HG03095 (cell line): ENCODE data around the gene DOHH.

Experiments used
- ATAC-seq: cut with Tn5 transposase; IDR thresholded peaks from one replicate; pipeline ENCODE4 v1.9.1; 2021; ENCODE audit warnings: moderate library complexity; ENCODE audit not compliant: unreplicated experiment

The DOHH gene

DNA sequence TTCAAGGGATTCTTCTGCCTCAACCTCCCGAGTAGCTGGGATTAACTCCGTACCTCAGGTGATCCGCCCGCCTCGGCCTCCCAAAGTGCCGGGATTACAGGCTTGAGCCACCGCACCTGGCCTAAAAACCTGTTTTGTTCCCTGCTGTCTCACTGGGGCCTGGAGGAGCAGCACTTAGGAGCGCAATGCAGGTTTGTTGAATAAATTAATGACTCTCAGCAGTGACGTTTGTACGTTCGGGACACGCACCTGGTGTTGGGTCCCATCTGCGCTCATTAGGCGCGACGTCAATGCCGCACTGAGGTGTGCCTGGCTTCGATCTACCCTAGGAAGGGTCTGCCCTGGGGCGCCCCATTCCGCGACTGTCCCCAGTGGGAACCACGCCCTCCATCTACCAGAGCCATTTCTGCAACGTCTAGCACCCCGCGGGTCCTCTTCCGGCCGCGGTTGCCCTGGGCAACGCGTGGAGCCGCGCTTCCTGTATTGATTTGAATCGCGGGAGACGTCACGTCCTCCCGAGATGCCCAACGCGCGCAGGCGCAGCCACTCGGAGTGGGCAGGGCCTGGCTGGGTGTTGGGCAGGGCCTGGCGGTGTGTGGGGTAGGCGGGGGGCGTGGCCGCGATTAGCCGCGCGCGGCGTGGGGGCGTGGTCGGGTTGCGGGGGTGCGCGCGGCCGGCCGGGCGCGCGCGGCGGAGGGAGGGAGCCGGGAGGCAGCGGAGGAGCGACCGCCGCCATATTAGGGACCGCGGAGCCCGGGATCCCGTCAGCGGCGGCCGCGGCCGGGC lies 5.3 kb upstream of the DOHH start, which contains the start of gene FZR1:
FZR1 (plus strand) TSS at position 714 of the 786 bp plus-strand sequence. CDS start 16,679 bp downstream, outside the sequence.
- ATAC-seq = peak; percentile 81

DNA sequence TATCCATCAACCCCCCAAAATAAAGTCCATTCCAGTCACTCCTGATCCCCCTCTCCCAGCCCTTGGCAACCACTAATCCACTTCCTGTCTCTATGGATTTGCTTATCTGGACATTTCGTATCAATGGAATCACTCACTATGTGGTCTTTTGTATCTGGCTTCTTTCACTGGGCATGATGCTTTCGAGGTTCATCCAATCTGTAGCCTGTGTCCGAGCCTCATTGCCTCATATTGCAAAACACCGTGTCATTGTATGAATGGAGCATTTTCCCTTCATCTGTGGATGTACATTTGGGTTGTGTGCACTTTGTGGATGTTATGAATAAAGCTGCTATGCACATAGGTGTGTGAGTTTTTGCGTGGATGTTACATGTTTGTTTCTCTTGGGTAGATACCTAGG lies 4.3 kb upstream of the DOHH start:
- no peak for ATAC-seq

DNA sequence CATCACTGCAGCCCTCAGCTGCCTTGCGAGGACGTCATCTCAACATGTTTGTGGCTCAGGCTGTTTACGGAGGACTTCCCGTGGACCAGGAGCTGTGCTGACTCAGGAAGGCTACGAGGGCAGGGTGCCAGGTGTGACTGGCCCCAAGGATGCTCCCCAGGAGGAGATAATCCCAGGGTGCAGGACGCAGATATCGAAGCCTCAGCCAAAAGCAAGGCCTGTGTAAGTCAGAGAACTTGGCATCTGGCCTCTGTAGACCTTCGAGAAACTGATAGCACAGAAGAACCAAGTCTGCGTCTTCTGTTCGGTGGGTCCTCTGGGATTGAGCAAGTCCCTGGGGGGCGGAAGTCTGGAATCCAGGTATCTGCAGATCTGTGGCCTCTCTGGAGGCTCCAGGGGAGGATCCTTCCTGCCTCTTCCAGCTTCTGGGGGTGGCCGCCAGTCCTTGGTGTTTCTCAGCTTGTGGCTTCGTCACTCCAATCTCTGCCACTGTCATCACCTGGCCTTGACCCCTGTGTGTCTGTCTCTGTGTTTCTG lies 2.6 kb upstream of the DOHH start:
- ATAC-seq = no peak

DNA sequence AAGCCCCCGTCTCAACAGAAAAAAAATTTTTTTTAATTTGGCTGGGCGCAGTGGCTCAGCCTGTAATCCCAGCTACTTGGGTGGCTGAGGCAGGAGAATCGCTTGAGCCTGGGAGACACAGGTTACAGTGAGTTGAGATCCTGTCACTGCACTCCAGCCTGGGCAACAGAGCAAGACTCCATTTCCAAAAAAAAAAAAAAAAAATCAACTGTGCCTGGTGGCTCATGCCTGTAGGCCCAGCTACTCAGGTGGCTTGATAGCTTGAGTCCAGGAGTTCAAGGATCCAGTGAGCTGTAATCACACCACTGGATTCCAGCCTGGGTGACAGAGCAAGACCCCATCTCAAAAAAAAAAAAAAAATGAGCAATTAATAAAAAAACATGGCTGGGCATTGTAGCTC lies 1.3 kb upstream of the DOHH start:
- ATAC-seq = no peak

DNA sequence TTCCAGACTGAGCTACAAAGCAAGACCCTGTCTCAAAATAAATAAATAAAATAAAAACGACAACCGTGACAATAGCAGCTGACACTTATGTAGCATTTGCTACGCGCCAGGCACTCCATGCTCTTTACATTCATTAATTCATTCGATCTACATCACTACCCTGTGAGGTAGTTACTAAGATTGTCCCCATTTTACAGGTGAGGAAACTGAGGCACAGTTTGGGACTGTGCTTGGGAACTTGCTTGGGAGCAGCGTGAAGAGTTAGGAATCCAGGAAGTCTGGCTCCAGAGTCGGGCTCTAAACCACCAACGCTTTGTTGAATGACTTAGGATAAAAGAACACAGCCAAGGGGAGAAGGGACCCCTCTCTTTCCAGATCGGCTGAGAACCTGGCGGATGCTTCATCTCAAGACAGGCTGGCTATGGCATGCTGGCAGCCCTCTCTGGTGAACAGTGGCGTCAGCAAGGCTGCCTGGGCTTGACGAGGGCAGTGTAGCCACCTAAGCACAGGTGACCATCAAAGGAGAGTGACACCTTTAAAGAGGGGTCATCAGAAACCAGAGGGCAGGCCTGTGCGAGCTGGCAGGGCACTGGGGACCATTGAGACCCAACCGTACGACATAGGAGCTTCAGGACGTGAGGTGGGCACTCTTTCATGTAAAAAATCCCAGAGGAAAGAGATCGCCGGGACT lies 591 bp downstream of the DOHH start:
- peak; percentile 4 for ATAC-seq

DNA sequence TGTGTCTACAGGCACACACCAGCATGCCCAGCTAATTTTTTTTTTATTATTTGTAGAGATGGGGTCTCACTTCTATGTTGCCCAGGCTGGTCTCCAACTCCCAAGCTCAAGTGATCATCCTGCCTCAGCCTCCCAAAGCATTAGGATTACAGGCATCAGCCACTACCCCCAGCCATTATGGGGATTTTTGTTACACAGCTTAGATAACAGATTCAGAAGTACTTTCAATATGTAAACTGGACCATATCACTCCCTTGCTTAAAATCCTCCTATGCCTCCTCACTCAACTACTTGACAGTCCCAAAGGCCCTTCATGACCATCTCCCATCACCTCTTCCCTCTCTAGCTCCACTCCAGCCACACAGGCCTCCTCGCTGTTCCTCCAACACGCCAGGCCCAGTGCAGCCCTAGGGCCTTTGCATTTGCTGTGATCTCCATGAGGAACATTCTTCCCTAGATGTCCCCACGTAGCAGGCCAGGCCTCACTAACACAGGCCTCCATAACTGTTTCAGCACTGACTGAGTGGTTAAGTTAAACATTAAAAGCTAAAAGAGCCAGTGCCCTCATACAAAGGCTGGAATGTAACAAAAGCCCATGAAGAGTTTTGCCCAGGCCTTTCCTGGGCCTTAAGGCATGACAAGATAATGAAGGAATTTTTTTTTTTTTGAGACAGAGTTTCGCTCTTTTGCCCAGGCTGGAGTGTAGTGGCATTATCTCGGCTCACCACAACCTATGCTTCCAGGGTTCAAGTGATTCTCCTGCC lies 2.5 kb downstream of the DOHH start:
- no peak for ATAC-seq

DNA sequence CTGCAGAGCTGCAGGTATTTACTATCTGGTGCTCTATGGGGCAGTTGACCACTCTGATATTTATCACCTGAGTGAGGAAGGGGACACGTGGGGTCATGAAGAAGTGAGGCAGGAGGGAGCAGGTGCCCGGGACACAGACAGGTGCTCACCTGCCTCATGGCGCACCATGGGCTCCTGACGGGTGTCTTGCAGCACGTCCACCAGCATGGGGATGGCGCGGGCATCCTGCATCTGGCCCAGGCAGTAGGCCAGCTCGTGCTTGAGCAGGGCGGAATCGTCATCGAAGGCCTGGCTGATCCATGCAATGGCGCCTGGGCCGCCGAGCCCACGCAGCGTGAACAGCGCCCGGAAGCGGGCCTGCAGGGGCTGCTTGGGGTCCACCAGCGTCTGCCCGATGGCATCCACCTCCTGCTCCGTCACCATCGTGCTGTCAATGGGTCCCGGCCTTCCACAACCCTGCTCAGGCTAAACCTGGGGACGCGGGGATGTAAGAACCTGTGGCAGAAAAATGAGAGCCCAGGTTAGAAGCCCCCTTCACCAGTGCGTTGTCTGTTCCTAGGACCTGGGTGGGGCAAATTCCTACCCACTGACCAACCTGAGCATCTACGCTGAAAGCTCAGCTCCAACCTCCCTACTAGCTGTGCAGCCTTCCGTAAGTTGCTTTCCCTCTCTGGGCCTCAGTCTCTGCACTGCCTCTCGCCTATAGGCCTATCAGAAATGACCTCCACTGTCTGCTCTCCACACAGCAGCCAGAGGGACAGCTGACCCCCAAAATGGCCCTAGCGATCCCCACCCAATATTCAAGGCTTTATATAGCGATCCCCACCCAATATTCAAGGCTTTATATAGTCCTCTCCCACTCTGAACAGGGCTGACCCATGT lies 3.8 kb downstream of the DOHH start:
- no peak for ATAC-seq

DNA sequence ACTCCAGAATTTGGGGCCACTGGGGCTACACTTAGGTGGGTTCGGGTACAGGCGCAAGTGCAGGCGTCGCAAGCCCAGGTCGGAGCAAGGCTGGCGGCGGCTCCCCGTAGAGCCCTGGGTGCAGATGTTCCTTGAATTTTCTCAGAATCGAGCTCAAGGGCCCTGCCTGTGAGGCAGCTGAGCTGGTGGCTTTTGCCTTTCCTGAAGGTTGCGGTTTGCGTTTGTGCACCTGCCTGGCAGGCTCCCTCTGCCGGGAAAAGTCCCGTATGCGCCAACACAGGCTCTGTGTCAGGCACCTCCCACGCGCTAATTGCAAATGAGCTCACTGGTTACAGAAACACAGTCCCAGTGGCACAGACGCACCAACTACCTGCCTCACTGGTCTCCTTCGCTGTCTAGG lies 5.9 kb downstream of the DOHH start:
- no peak for ATAC-seq

DNA sequence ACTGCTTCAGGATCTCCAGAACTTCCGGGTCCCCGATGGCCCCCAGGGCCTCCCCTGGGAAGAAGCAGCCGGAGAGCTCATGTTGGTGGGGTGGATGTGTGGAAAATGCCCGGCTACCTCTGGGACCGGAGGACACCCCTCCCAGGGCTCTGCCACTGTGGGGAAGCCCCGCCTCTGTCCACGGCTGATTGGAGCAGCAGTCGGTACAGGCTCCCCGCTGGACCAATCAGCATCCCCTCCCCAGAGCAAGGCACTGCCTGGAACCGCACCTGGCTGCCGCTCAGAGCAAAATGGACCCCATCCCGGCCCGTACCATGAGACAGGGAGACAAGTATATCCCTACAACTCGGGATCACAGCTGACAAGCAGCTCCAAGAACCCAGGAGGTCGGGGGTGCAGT lies 6.4 kb downstream of the DOHH start:
- ATAC-seq = no peak

DNA sequence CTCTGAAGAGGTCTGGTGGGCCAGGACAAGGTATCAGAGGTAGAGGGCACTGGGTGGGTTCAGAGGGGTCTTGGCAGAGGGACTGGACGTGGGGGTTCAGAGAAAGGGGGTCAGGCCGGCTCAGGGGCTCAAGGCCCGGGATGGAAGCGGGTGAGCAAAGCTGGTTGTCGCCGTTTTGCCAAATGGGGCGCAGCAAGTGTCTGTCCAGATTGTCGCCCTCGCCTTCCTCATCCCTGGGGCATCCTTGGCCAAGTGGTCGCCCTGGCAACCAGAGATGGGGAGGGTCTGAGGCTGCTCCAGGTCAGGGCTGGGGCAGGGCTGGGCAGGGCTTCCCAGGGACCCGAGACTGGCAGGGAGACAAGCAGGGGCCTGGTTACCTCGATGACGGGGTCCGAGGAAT lies 6.8 kb downstream of the DOHH start:
- ATAC-seq = no peak

DNA sequence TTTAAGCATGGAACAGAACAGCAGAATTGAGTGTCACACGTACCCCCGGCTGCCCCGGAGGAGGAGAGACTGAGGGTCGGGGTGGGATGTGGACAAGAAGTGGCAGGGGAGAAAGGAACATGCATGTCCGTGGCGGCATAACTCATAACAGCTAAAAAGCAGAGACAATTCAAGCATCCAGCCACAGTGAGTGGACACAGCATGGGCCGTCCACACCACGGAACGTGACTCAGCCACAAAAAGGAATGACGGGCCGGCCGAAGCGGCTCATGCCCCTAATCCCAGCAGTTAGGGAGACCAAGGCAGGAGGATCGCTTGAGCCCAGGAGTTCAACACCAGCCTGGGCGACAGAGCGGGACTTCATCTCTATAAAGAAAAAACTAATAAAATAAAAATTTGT lies 7.6 kb downstream of the DOHH start:
- no peak for ATAC-seq

DNA sequence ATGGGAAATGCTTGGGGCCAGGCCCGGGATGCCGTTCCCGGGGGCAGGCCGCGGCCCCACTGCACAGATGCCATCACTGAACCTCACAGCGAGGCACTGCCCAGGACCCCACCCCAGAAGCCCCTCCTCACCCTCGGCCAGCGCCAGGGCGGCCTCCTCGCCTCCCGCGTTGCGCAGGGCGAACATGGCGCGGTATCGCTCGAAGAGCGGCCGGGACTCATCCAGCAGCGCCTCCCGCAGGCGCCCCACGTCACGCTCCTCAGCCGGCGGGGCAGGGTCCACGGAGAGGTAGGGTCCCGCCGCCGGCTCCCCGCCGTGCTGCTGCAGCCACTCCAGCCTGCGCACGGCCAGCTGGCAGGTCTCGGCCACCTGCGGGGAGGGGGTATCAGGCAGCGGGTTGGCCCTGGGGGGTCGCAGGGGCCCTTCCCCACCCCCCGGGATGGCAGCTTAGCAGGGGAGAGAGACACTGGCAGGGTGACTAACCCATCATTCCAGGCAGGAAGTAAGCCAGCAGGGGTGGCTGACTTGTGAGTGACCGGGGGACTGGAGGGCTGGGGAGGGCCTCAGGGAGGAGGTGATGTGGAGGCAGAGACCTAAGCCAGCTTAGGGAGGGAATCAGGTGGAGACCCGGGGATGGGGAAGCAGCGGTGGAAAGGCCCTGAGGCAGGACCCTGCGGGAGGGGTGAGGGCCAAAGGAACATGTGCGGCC lies 8.2 kb downstream of the DOHH start:
- no peak for ATAC-seq

DNA sequence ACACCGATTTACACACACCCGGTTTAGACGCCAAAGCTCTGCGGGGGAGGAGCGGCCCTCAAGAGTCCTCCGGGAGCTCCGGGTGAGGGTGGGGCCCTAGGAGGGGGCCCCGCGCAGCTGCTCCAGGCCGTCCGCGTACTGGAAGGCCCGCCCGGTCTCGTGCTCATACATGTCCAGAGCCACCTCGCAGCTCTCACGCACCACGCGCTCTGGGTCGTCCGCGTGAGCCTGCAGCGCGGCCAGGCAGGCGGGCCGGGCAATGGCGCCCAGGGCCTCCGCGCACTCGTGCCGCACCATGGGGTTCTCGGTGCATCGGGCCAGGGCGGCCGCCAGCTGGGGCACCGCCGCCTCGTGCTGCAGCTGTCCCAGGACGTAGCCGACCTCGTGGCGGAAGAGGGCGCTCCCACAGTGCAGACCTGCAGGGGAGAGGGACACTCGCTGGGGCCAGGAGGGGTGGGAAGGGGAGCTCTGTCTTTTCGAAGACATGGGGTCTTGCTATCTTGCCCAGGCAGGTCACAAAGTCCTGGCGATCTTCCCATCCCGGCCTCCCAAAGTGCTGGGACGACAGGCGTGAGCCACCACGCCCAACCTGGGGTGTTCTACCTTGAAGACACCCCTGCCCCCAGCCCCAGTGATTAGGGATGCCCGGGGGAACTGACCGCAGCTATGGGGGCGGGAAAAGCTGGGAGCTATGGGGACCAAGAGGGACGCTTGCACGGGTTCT lies 8.9 kb downstream of the DOHH start:
- ATAC-seq = no peak

DNA sequence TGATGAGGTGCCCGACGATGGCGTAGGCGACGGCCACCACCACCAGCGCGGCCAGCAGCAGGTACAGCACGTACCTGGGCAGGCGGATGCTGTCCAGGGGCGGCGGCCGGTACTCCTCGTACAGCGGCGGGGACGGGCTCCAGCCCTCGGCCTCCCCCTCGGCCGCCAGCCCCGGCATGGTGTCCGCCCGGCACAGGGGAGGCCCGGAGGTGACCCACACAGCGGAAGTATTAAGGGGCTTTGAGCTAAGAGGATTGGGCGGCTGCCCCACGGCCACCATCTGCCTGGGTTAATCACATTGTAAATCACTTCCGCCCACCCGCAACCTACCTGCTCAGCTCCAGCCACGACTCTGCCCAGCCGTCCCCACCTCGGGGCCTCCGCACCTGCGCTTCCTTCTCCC lies 17.2 kb downstream of the DOHH start, which contains the start of gene SMIM44:
SMIM44 (minus strand) TSS at position 216 of the 403 bp plus-strand sequence; CDS start at position 178, 38 bp downstream.
- no peak for ATAC-seq

DNA sequence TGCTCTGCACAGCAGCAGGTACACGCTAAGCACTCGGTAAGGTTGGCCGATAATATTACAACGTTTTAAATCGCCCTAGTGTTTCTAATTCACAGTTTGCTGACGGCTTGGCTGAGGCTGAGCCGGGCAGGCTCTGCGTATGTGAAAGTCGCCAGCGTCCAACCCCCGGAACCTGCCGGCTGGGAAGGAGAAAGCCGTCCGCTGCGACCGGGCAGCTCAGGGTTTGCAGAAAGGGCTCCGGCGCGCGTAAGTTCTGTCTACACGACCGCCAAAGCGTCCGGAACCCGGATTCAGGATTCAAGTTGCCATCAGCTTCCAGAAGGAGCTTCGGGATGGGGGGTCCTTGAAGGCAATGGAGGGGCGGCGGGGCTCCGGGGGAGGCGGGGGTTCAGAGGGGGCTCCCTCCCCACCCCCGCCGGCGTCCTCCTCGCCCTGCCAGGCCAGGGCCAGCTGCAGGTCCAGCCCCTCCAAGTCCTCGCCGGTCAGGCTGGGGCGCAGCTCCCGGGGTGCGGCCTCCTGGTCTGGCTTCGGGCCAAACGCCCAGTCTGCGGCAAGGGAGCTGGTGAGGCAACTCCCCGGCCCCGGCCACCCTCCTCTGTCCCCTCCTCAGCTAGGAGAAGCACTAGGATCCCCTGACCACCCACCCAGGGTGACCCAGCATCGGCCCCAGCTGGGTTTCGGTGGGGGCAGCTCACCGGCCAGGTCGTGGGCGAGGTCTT lies 17.8 kb downstream of the DOHH start:
- ATAC-seq = no peak

DNA sequence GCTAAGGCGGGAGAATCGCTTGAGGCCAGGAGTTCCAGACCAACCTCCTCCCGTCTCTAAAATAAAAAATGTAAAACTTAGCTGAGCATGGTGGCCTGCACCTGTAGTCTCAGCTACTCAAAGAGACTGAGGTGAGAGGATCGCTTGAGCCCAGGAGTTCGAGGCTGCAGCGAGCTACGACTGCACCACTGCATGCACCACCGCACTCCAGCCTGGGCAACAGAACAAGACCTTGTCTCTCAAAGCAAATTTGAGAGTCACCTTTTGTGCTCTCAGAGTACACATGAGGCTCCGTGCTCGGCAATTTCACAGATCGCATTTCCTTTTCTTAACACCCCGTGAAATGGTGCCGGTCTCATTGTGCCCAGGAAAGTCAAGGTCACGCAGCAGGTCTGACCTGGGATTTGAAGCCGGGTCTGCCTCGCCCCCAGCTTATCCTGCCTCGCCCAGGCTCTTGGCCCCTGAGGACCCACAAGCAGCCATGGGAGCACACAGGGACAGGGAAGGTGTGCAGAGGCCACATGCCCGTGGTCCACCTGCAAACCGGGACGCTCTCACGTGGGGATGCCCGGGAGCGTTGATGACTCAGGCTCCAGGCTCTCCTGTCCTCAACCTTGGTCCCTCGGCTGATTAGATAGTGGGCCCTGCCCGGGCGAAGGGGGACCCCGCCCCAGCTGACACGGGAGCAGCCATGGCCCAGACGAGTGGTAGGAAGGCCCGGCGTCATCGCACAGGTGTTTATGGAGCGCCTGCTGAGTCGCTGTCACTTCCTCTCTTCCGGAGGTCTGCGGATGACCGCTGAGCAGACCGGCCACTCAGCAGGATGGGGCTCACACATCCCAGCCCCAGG lies 19.0 kb downstream of the DOHH start:
- ATAC-seq = no peak

DNA sequence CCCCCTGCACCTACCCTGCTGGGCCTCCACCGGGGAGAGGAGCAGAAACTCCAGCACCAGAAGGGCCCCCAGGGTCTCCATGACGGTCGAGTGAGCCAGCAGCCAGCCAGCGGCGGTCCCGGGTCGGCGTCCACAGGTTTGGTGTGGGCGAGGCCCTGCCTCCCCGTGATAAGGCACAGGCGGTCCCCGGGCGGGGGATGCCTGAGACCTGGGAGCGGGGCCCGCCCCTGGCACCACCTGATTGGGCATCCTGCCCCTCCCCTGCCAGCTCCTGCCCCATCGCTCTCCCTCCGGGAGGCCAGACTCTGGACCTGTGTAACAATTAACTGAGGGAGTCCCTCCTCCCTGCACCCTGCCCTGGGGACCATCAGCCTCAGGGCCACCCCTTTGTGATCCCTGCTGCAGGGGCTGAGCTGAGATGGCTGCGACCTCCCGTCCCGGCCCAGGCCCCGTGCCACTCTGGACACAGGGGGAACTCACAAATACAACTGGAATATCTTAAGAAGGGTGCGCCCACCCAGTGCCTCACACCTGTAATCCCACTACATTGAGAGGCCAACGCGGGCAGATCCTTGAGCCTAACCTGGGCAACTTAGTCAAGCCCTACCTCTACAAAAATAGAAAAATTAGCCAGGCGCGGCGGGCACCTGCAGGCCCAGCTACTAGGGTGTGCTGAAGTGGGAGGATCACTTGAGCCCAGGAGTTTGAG lies 19.9 kb downstream of the DOHH start, which contains the start of gene SMIM24:
SMIM24 (minus strand) TSS at position 143 of the 709 bp plus-strand sequence; CDS start at position 81, 62 bp downstream.
- ATAC-seq = no peak
